Effector memory CD8-positive, alpha-beta T cell (primary cell): ENCODE results near the gene SLC2A13.
A peak's percentile ranks its signal among the peaks of the same experiment; 100 is the strongest.

Source experiments
- ATAC-seq: fragments of 150-1000 bp; cut with Tn5 transposase; replicated peaks from 2 replicates; pipeline ENCODE4 v1.10.0; 2021; ENCODE audit warnings: mild to moderate bottlenecking, moderate library complexity
- DNase-seq, 3 experiments: peaks; one replicate each; pipeline ENCODE4 v3.0.0; 2021
- H3K27ac Mint-ChIP-seq, 2 donors: one replicate each; pipeline ENCODE4 v1.8.0; 2022; ENCODE audit warnings: mild to moderate bottlenecking in 2 of 2, mixed read lengths in 2 of 2, moderate library complexity in 2 of 2
- H3K27me3 Mint-ChIP-seq, 2 donors: one replicate each; pipeline ENCODE4 v1.8.0; 2022; ENCODE audit warnings: mixed read lengths in 2 of 2
- H3K36me3 Mint-ChIP-seq: one replicate; pipeline ENCODE4 v1.8.0; 2022; ENCODE audit warnings: mild to moderate bottlenecking, moderate library complexity, mixed read lengths; ENCODE audit not compliant: insufficient read depth
- H3K4me1 Mint-ChIP-seq, 2 donors: one replicate each; pipeline ENCODE4 v1.8.0; 2022; ENCODE audit warnings: low read depth in 2 of 2, mixed read lengths in 2 of 2
- H3K4me3 Mint-ChIP-seq, 2 donors: one replicate each; pipeline ENCODE4 v1.8.0; 2022; ENCODE audit warnings: mild to moderate bottlenecking in 2 of 2, mixed read lengths in 2 of 2, moderate library complexity in 2 of 2
- H3K9me3 Mint-ChIP-seq, 2 donors: one replicate each; pipeline ENCODE4 v1.8.0; 2022; ENCODE audit warnings: mixed read lengths in 2 of 2
- total RNA-seq, 9 experiments: gene quantifications; one replicate each; lab custom pipeline; 2026; lab: John Stamatoyannopoulos, UW

Gene SLC2A13
- total RNA-seq = 5.0 to 19.8 (median 11.2) reads per million in 9 experiments

- Mint-ChIP-seq H3K4me3 (peak within 1 kb of the TSS; percentile 90 to 99), H3K27ac (peak within 1 kb of the TSS; percentile 77 to 87), H3K27me3 (no peaks in the 10 kb centered on the region), H3K4me1 (peaks cover 26 to 37% of the 10 kb centered on the region in 2 donors), H3K9me3 (no peaks in the 10 kb centered on the region), H3K36me3 (peaks cover 26% of the 10 kb centered on the region)
- ATAC-seq = peak; percentile 85
- DNase-seq = peak; percentile 67 to 79 (median 73)
These were observed at the start of gene SLC2A13 for GRCh38 chr12:40105515-40106201. SLC2A13 (minus strand) TSS chr12:40106081; CDS start chr12:40105808, 273 bp downstream.

- ATAC-seq = no peak
These were observed 48.5 kb upstream of the SLC2A13 start for GRCh38 chr12:40154381-40154780.

GRCh38 chr12:40153432-40153831, 47.6 kb upstream of the SLC2A13 start:
- DNase-seq (no peak), ATAC-seq (no peak)
- Mint-ChIP-seq H3K36me3 (no peaks in the 10 kb centered on the region), H3K27ac (no peak overlapping the region), H3K27me3 (no peaks in the 10 kb centered on the region), H3K4me1 (peaks cover 0 to 2% of the 10 kb centered on the region in 2 donors), H3K4me3 (no peak overlapping the region), H3K9me3 (no peaks in the 10 kb centered on the region)

More at GRCh38 chr12:40154381-40154780, 48.5 kb upstream of the SLC2A13 start:
- DNase-seq = no peak
- H3K4me3 Mint-ChIP-seq = no peak overlapping the region
- no peaks in the 10 kb centered on the region for H3K27me3 Mint-ChIP-seq
- H3K27ac Mint-ChIP-seq = no peak overlapping the region
- H3K36me3 Mint-ChIP-seq = no peaks in the 10 kb centered on the region
- peaks cover 0 to 2% of the 10 kb centered on the region in 2 donors for H3K4me1 Mint-ChIP-seq
- H3K9me3 Mint-ChIP-seq = no peaks in the 10 kb centered on the region

GRCh38 chr12:40152783-40153383, 47.0 kb upstream of the SLC2A13 start:
- Mint-ChIP-seq H3K27me3 (no peaks in the 10 kb centered on the region), H3K27ac (no peak overlapping the region)
- DNase-seq = peak; percentile 28 to 38 (median 30)

GRCh38 chr12:40149673-40150260, 43.9 kb upstream of the SLC2A13 start:
- Mint-ChIP-seq H3K27me3 (peaks cover 0 to 5% of the 10 kb centered on the region in 2 donors), H3K27ac (no peak overlapping the region), H3K36me3 (peaks cover 4% of the 10 kb centered on the region), H3K9me3 (no peaks in the 10 kb centered on the region), H3K4me3 (no peak overlapping the region), H3K4me1 (no peaks in the 10 kb centered on the region)
- ATAC-seq (no peak), DNase-seq (no peak)

More at GRCh38 chr12:40152783-40153383, 47.0 kb upstream of the SLC2A13 start:
- peak; percentile 50 for ATAC-seq
- Mint-ChIP-seq H3K9me3 (no peaks in the 10 kb centered on the region), H3K4me3 (no peak overlapping the region), H3K36me3 (no peaks in the 10 kb centered on the region), H3K4me1 (peaks cover 0 to 2% of the 10 kb centered on the region in 2 donors)

- H3K4me3 Mint-ChIP-seq = no peak overlapping the region
- peaks cover 0 to 7% of the 10 kb centered on the region in 2 donors for H3K27me3 Mint-ChIP-seq
- DNase-seq (no peak), ATAC-seq (peak; percentile 9)
- peaks cover 4% of the 10 kb centered on the region for H3K36me3 Mint-ChIP-seq
- H3K9me3 Mint-ChIP-seq = no peaks in the 10 kb centered on the region
- no peaks in the 10 kb centered on the region for H3K4me1 Mint-ChIP-seq
- H3K27ac Mint-ChIP-seq = no peak overlapping the region
These were observed 41.2 kb upstream of the SLC2A13 start for GRCh38 chr12:40146800-40147797.

- DNase-seq (no peak), ATAC-seq (no peak)
- Mint-ChIP-seq H3K36me3 (peaks cover 4% of the 10 kb centered on the region), H3K4me3 (no peak overlapping the region), H3K27me3 (peaks cover 0 to 7% of the 10 kb centered on the region in 2 donors), H3K27ac (no peak overlapping the region), H3K9me3 (no peaks in the 10 kb centered on the region), H3K4me1 (no peaks in the 10 kb centered on the region)
These were observed 40.0 kb upstream of the SLC2A13 start for GRCh38 chr12:40145896-40146295.

GRCh38 chr12:40144023-40144422, 38.1 kb upstream of the SLC2A13 start:
- H3K36me3 Mint-ChIP-seq = peaks cover 4% of the 10 kb centered on the region
- ATAC-seq (peak; percentile 58), DNase-seq (no peak)
- peaks cover 0 to 7% of the 10 kb centered on the region in 2 donors for H3K27me3 Mint-ChIP-seq
- no peaks in the 10 kb centered on the region for H3K4me1 Mint-ChIP-seq
- H3K27ac Mint-ChIP-seq = no peak overlapping the region
- no peak overlapping the region for H3K4me3 Mint-ChIP-seq
- no peaks in the 10 kb centered on the region for H3K9me3 Mint-ChIP-seq

GRCh38 chr12:40142001-40142744, 36.3 kb upstream of the SLC2A13 start:
- Mint-ChIP-seq H3K27ac (no peak overlapping the region), H3K4me1 (no peaks in the 10 kb centered on the region), H3K27me3 (peaks cover 0 to 7% of the 10 kb centered on the region in 2 donors), H3K4me3 (no peak overlapping the region), H3K9me3 (no peaks in the 10 kb centered on the region), H3K36me3 (peaks cover 4% of the 10 kb centered on the region)
- DNase-seq (no peak), ATAC-seq (no peak)

- Mint-ChIP-seq H3K36me3 (no peaks in the 10 kb centered on the region), H3K27ac (peak overlapping the region in 1 of 2 donors; percentile 1), H3K9me3 (no peaks in the 10 kb centered on the region), H3K4me3 (no peak overlapping the region), H3K27me3 (no peaks in the 10 kb centered on the region), H3K4me1 (no peaks in the 10 kb centered on the region)
- ATAC-seq (no peak), DNase-seq (no peak)
These were observed 32.6 kb upstream of the SLC2A13 start for GRCh38 chr12:40138526-40138925.

GRCh38 chr12:40137252-40137651, 31.4 kb upstream of the SLC2A13 start:
- no peak overlapping the region for H3K4me3 Mint-ChIP-seq
- H3K36me3 Mint-ChIP-seq = no peaks in the 10 kb centered on the region
- no peaks in the 10 kb centered on the region for H3K4me1 Mint-ChIP-seq
- ATAC-seq (peak; percentile 91), DNase-seq (peak in 1 of 3 experiments; percentile 9)
- no peaks in the 10 kb centered on the region for H3K9me3 Mint-ChIP-seq
- H3K27me3 Mint-ChIP-seq = no peaks in the 10 kb centered on the region
- peak overlapping the region in 1 of 2 donors; percentile 1 for H3K27ac Mint-ChIP-seq

GRCh38 chr12:40127408-40127807, 21.5 kb upstream of the SLC2A13 start:
- no peak for ATAC-seq
- Mint-ChIP-seq H3K27ac (no peak overlapping the region), H3K9me3 (no peaks in the 10 kb centered on the region), H3K4me1 (no peaks in the 10 kb centered on the region), H3K27me3 (no peaks in the 10 kb centered on the region), H3K36me3 (no peaks in the 10 kb centered on the region), H3K4me3 (no peak overlapping the region)
- no peak for DNase-seq
